Keratinocyte (primary cell): ENCODE data around the gene FSTL3. TPM values are rescaled to one million over a fixed set of nuclear protein-coding genes. Genes with fewer than 3 reads are reported as not detected.

Experiments used
- DNase-seq: peaks from one replicate; pipeline ENCODE4 v3.0.0-alpha.2; 2011; ENCODE audit warnings: low read depth, missing footprints, low spot score
- FAIRE-seq: peaks from 2 replicates; lab custom pipeline; 2011; peaks lifted over from hg19 to GRCh38; lab: Jason Lieb, UNC
- H2AFZ ChIP-seq: 2 replicates; pipeline ENCODE4 v1.6.0; 2012; ENCODE audit warnings: low read length, control low read depth, inconsistent platforms; ENCODE audit not compliant: control insufficient read depth
- H3K27ac ChIP-seq: 2 replicates; pipeline ENCODE4 v1.5.1; 2011; ENCODE audit warnings: low read length; ENCODE audit not compliant: control insufficient read depth, insufficient read depth
- H3K27me3 ChIP-seq: 3 replicates; pipeline ENCODE4 v1.6.0; 2011; ENCODE audit warnings: low read length; ENCODE audit not compliant: control insufficient read depth, insufficient read depth; ENCODE audit errors: extremely low read depth
- H3K36me3 ChIP-seq, 2 experiments: 2 replicates in 1 of 2; 3 replicates in 1 of 2; pipeline ENCODE4 v1.5.1; 2011; ENCODE audit warnings: low read length in 2 of 2, mild to moderate bottlenecking in 1 of 2; ENCODE audit not compliant: control insufficient read depth in 2 of 2, insufficient read depth in 2 of 2; ENCODE audit errors: extremely low read depth in 1 of 2
- H3K4me1 ChIP-seq: 3 replicates; pipeline ENCODE4 v1.5.1; 2011; ENCODE audit warnings: low read length; ENCODE audit not compliant: control insufficient read depth, insufficient read depth; ENCODE audit errors: extremely low read depth
- H3K4me2 ChIP-seq: 3 replicates; pipeline ENCODE4 v1.6.0; 2011; ENCODE audit warnings: low read depth, low read length; ENCODE audit not compliant: control insufficient read depth, insufficient read depth; ENCODE audit errors: extremely low read depth
- H3K4me3 ChIP-seq, 3 experiments: fragments of 200-600 bp in 1 of 3; sonication (generic) in 1 of 3; 2 replicates in 2 of 3; 3 replicates in 1 of 3; pipeline ENCODE4 v1.5.1; 2011 to 2016; ENCODE audit warnings: low read length in 3 of 3, mild to moderate bottlenecking in 3 of 3, control low read depth in 2 of 3, inconsistent platforms in 1 of 3, low read depth in 1 of 3, mixed read lengths in 1 of 3, mixed run types in 1 of 3, moderate library complexity in 1 of 3; ENCODE audit not compliant: control insufficient read depth in 2 of 3, insufficient read depth in 2 of 3; ENCODE audit errors: extremely low read depth in 1 of 3
- H3K79me2 ChIP-seq: 2 replicates; pipeline ENCODE4 v1.6.0; 2012; ENCODE audit warnings: low read length; ENCODE audit not compliant: control insufficient read depth, insufficient read depth
- H3K9ac ChIP-seq: 3 replicates; pipeline ENCODE4 v1.6.0; 2011; ENCODE audit warnings: low read length; ENCODE audit not compliant: control insufficient read depth, insufficient read depth; ENCODE audit errors: extremely low read depth
- H3K9me1 ChIP-seq: 3 replicates; pipeline ENCODE4 v1.6.0; 2011; ENCODE audit warnings: low read length; ENCODE audit not compliant: control insufficient read depth, insufficient read depth; ENCODE audit errors: extremely low read depth
- H3K9me3 ChIP-seq: 2 replicates; pipeline ENCODE4 v1.5.1; 2012; ENCODE audit warnings: low read depth, low read length; ENCODE audit not compliant: control insufficient read depth
- H4K20me1 ChIP-seq: 3 replicates; pipeline ENCODE4 v1.6.0; 2011; ENCODE audit warnings: low read length; ENCODE audit not compliant: control insufficient read depth, insufficient read depth; ENCODE audit errors: extremely low read depth
- EZH2 ChIP-seq: IDR thresholded peaks from one replicate; pipeline ENCODE4 v1.6.1; 2012; ENCODE audit warnings: inconsistent platforms, mild to moderate bottlenecking, low read length, moderate library complexity
- dilution Hi-C: fragments of 300-500 bp; cut with MboI; formaldehyde crosslinking; loops from one replicate; pipeline ENCODE4 v1.7.0; 2020; ENCODE audit warnings: low sequenced_read_pairs; ENCODE audit not compliant: extremely low pct_ligation_motif_present
- polyA plus RNA-seq, 5 experiments: library from polyadenylated mRNA; depleted of rRNA in 3 of 5; stranded (reverse) in 3 of 5; stranded (forward) in 1 of 5; unstranded in 1 of 5; fragments of >200 nt; gene quantifications; 1 replicate in 1 of 5; 2 replicates in 3 of 5; 3 replicates in 1 of 5; pipeline versions ENCODE4 v1.2.1 to v1.2.3, GENCODE V29; 2011 to 2012; ENCODE audit warnings: missing spikeins in 2 of 5, low read depth in 1 of 5, low replicate concordance in 1 of 5
- TF ChIP-seq, protein P1 (sequence below), 3 experiments: IDR thresholded peaks in 1 of 3; conservative IDR thresholded peaks in 1 of 3; optimal IDR thresholded peaks in 1 of 3; 2 replicates in 2 of 3; 3 replicates in 1 of 3; pipeline versions ENCODE3 to v1.5.1; 2011; ENCODE audit warnings: low read length in 3 of 3, mild to moderate bottlenecking in 3 of 3, moderate library complexity in 2 of 3, control low read depth in 1 of 3, inconsistent platforms in 1 of 3; ENCODE audit not compliant: insufficient read depth in 2 of 3; ENCODE audit errors: extremely low read depth in 1 of 3

FSTL3 gene
- polyA plus RNA-seq, 1 donor (not counting 4 experiments of a cell fraction or from before 2014, with no cell fraction given), result 54.4 TPM

DNA sequence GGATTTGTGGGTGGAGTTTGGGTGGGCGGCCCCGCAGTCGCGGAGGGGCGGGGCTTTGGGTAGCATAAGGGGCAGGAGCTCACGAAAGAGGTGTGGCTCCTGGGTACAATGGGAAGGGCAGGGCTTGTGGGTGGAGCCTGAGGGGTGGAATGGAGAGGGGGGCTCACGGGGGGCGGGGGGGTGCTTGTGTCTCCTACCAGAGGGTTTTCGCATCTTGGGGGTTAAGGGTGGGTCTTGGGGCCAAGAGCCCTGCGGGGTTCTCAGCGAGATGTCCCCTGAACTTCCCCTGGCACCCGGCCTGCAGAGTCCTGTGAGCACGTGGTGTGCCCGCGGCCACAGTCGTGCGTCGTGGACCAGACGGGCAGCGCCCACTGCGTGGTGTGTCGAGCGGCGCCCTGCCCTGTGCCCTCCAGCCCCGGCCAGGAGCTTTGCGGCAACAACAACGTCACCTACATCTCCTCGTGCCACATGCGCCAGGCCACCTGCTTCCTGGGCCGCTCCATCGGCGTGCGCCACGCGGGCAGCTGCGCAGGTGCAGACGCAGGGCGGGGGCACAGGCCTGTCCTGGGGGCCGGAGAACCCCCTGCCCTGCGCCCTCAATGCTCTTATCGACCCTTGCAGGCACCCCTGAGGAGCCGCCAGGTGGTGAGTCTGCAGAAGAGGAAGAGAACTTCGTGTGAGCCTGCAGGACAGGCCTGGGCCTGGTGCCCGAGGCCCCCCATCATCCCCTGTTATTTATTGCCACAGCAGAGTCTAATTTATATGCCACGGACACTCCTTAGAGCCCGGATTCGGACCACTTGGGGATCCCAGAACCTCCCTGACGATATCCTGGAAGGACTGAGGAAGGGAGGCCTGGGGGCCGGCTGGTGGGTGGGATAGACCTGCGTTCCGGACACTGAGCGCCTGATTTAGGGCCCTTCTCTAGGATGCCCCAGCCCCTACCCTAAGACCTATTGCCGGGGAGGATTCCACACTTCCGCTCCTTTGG lies 5.1 kb downstream of the FSTL3 start:
- peaks cover 2% of the 10 kb centered on the region for H3K9me1 ChIP-seq
- H3K4me1 ChIP-seq, result peaks cover 20% of the 10 kb centered on the region
- H3K4me2 ChIP-seq, result peak overlapping the region; percentile 82
- peak overlapping the region; percentile 83 for H3K27ac ChIP-seq
- peaks cover 21% of the 10 kb centered on the region for H4K20me1 ChIP-seq
- TF ChIP-seq, protein P1, sequence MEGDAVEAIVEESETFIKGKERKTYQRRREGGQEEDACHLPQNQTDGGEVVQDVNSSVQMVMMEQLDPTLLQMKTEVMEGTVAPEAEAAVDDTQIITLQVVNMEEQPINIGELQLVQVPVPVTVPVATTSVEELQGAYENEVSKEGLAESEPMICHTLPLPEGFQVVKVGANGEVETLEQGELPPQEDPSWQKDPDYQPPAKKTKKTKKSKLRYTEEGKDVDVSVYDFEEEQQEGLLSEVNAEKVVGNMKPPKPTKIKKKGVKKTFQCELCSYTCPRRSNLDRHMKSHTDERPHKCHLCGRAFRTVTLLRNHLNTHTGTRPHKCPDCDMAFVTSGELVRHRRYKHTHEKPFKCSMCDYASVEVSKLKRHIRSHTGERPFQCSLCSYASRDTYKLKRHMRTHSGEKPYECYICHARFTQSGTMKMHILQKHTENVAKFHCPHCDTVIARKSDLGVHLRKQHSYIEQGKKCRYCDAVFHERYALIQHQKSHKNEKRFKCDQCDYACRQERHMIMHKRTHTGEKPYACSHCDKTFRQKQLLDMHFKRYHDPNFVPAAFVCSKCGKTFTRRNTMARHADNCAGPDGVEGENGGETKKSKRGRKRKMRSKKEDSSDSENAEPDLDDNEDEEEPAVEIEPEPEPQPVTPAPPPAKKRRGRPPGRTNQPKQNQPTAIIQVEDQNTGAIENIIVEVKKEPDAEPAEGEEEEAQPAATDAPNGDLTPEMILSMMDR (optimal IDR thresholded peaks at IDR 0.05 in 1 of 3, IDR thresholded peaks at IDR 0.05 in 1 of 3, conservative IDR thresholded peaks at IDR 0.05 in 1 of 3; ENCODE audit: extremely low read depth in 1 of 3, insufficient read depth in 2 of 3, low read length in 3 of 3), result no peak
- no peak for TF ChIP-seq EZH2
- DNase-seq, result no peak
- peak overlapping the region; percentile 70 for H3K9ac ChIP-seq
- FAIRE-seq, result no peak
- dilution Hi-C loops, result no loop called here
- H3K9me3 ChIP-seq, result no peaks in the 10 kb centered on the region
- H2AFZ ChIP-seq, result no peak overlapping the region
- no peaks in the 10 kb centered on the region for H3K27me3 ChIP-seq
- H3K79me2 ChIP-seq, result peaks cover 23% of the 10 kb centered on the region
- peaks cover 9 to 29% of the 10 kb centered on the region in 2 experiments for H3K36me3 ChIP-seq
- H3K4me3 ChIP-seq, result peak overlapping the region in 1 of 3 experiments; percentile 20

DNA sequence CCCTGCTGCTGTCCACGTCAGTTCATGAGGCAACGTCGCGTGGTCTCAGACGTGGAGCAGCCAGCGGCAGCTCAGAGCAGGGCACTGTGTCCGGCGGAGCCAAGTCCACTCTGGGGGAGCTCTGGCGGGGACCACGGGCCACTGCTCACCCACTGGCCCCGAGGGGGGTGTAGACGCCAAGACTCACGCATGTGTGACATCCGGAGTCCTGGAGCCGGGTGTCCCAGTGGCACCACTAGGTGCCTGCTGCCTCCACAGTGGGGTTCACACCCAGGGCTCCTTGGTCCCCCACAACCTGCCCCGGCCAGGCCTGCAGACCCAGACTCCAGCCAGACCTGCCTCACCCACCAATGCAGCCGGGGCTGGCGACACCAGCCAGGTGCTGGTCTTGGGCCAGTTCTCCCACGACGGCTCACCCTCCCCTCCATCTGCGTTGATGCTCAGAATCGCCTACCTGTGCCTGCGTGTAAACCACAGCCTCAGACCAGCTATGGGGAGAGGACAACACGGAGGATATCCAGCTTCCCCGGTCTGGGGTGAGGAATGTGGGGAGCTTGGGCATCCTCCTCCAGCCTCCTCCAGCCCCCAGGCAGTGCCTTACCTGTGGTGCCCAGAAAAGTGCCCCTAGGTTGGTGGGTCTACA lies 6.6 kb downstream of the FSTL3 start:
- peaks cover 18% of the 10 kb centered on the region for H4K20me1 ChIP-seq
- H3K9me3 ChIP-seq, result no peaks in the 10 kb centered on the region
- no peak overlapping the region for H3K4me2 ChIP-seq
- H3K79me2 ChIP-seq, result peaks cover 16% of the 10 kb centered on the region
- H2AFZ ChIP-seq, result no peak overlapping the region
- TF ChIP-seq EZH2, result no peak
- TF ChIP-seq, protein P1 (optimal IDR thresholded peaks at IDR 0.05 in 1 of 3, IDR thresholded peaks at IDR 0.05 in 1 of 3, conservative IDR thresholded peaks at IDR 0.05 in 1 of 3; ENCODE audit: extremely low read depth in 1 of 3, insufficient read depth in 2 of 3, low read length in 3 of 3), result no peak
- H3K27ac ChIP-seq, result no peak overlapping the region
- H3K4me3 ChIP-seq, result no peak overlapping the region
- DNase-seq, result no peak
- peaks cover 9 to 29% of the 10 kb centered on the region in 2 experiments for H3K36me3 ChIP-seq
- H3K9me1 ChIP-seq, result peaks cover 2% of the 10 kb centered on the region
- H3K27me3 ChIP-seq, result no peaks in the 10 kb centered on the region
- H3K4me1 ChIP-seq, result peaks cover 17% of the 10 kb centered on the region
- H3K9ac ChIP-seq, result no peak overlapping the region
- FAIRE-seq, result no peak
- dilution Hi-C loops, result no loop called here
